Nephron progenitor cell (in vitro differentiated cells): Measurements from ENCODE around the gene KLHDC2.
A peak's percentile ranks its signal among the peaks of the same experiment; 100 is the strongest.
"Not testable (repeated sequence)": the region's sequence is repeated elsewhere in the genome, so short reads cannot be mapped to it uniquely, and the experiment has no call there.

Source experiments
- DNase-seq: peaks from one replicate; pipeline ENCODE4 v3.0.0; 2021
- H3K27ac Mint-ChIP-seq: 2 replicates; pipeline ENCODE4 v1.8.0; 2021; ENCODE audit warnings: mild to moderate bottlenecking, moderate library complexity, mixed read lengths
- H3K27me3 Mint-ChIP-seq: 2 replicates; pipeline ENCODE4 v1.8.0; 2021; ENCODE audit warnings: mild to moderate bottlenecking, low read depth, mixed read lengths; ENCODE audit not compliant: poor library complexity
- H3K36me3 Mint-ChIP-seq: 2 replicates; pipeline ENCODE4 v1.8.0; 2021; ENCODE audit warnings: low read depth, mixed read lengths
- H3K4me1 Mint-ChIP-seq: 2 replicates; pipeline ENCODE4 v1.8.0; 2021; ENCODE audit warnings: mixed read lengths
- H3K4me3 Mint-ChIP-seq: 2 replicates; pipeline ENCODE4 v1.8.0; 2021; ENCODE audit warnings: mild to moderate bottlenecking, moderate library complexity, mixed read lengths
- H3K9me3 Mint-ChIP-seq: 2 replicates; pipeline ENCODE4 v1.8.0; 2021; ENCODE audit warnings: mild to moderate bottlenecking, moderate library complexity, mixed read lengths
- CTCF ChIP-seq: fragments of 200-600 bp; sonication (generic); IDR thresholded peaks from 2 replicates; pipeline ENCODE4 v1.5.0; 2021; ENCODE audit warnings: antibody characterized with exemption

The KLHDC2 gene

DNA sequence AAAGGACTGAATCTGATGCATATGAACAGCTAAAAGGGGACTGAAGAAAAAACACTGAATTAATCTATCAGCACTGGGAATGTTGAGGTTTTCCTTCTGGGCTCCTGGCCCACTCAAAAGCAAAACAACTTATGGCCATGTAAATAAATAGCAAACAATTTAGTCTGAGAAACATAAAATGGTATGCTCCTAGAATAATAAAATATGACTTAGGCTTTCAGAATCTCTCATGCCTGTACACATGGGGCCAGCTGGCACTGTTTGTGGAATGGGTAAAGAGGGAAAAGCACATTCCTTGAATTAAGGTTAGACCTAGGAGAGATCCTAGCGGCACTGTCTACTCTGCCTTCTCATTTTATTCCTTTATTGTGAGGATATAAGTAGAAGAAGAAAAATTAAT lies 6.2 kb downstream of the KLHDC2 start:
- peaks cover 51% of the 10 kb centered on the region for H3K36me3 Mint-ChIP-seq
- TF ChIP-seq CTCF, result no peak
- H3K9me3 Mint-ChIP-seq, result no peaks in the 10 kb centered on the region
- DNase-seq, result no peak
- H3K27me3 Mint-ChIP-seq, result no peaks in the 10 kb centered on the region
- no peak overlapping the region for H3K27ac Mint-ChIP-seq
- H3K4me1 Mint-ChIP-seq, result peaks cover 31% of the 10 kb centered on the region
- H3K4me3 Mint-ChIP-seq, result no peak overlapping the region

DNA sequence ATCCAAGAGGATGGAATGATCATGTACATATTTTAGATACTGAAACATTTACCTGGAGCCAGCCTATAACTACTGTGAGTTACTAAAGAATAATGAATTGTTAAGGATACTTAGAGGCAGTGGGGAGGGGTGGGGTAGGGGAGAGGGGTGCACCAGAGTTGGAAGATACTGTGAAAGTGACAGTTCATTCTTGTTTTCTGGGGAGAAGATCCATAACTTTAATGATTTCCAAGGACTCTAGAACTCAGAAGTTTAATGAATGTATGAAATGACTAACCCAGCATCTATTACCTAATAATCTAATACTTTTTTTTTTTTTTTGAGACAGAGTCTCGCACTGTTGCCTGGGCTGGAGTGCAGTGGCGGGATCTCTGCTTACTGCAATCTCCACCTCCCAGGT lies 10.5 kb downstream of the KLHDC2 start:
- Mint-ChIP-seq H3K27me3 (no peaks in the 10 kb centered on the region), H3K27ac (no peak overlapping the region), H3K4me1 (peaks cover 5% of the 10 kb centered on the region), H3K36me3 (peaks cover 65% of the 10 kb centered on the region), H3K9me3 (no peaks in the 10 kb centered on the region), H3K4me3 (no peak overlapping the region)
- DNase-seq, result no peak
- TF ChIP-seq CTCF, result no peak

DNA sequence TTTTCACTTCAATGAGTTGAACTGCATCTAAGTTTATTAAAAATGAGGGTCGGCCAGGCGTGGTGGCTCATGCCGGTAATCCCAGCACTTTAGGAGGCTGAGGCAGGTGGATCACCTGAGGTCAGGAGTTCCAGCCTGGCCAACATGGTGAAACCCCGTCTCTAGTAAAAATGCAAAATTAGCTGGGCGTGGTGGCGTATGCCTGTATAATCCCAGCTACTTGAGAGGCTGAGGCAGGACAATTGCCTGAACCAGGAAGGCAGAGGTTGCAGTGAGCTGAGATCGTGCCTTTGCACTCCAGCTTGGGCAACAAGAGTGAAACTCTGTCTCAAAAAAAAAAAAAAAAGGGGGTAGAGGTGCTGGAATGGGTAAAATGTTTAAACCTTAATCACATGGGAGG lies 13.1 kb downstream of the KLHDC2 start:
- Mint-ChIP-seq H3K36me3 (peaks cover 63% of the 10 kb centered on the region), H3K27ac (peak overlapping the region; percentile 50)
- not testable (repeated sequence) for DNase-seq, H3K9me3 Mint-ChIP-seq, H3K4me1 Mint-ChIP-seq, H3K4me3 Mint-ChIP-seq, H3K27me3 Mint-ChIP-seq

DNA sequence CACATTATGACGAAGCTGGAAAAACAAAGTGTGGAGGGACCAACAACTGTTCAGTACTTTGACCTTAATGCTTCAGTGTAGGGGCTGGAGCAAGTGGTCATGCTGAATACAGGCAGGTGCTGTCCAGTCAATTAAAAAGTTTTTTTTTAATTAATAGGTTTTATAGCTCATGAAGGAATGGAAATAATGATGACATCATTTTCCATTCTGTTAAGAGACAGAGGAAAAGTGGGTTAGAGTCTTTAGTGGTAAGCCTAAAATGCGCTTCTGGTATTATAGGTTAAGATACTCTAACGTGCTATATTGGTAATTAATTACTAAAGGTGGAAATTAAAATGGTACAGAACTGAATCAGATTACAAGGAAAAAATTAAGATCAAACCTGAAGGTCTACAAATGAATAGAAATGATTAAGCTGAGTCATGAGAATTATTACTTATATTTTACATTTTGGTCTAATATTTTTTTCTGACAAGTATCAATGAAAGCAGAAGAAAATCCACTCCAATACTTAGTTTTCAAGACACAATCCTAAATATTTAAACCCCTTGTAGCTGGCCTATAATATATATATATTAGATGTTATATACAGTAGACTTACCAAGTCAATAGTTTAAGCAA lies 15.6 kb downstream of the KLHDC2 start:
- H3K36me3 Mint-ChIP-seq, result peaks cover 73% of the 10 kb centered on the region

GRCh38 chr14:49786315-49786714 lies 18.4 kb downstream of the KLHDC2 start:
- H3K27me3 Mint-ChIP-seq, result no peaks in the 10 kb centered on the region
- no peak overlapping the region for H3K4me3 Mint-ChIP-seq
- no peaks in the 10 kb centered on the region for H3K4me1 Mint-ChIP-seq
- no peak for DNase-seq
- TF ChIP-seq CTCF, result no peak
- peaks cover 77% of the 10 kb centered on the region for H3K36me3 Mint-ChIP-seq
- no peak overlapping the region for H3K27ac Mint-ChIP-seq
- H3K9me3 Mint-ChIP-seq, result no peaks in the 10 kb centered on the region

More for the DNA sequence above, 15.6 kb downstream of the KLHDC2 start:
- Mint-ChIP-seq H3K4me3 (no peak overlapping the region), H3K27ac (no peak overlapping the region), H3K9me3 (no peaks in the 10 kb centered on the region), H3K27me3 (no peaks in the 10 kb centered on the region), H3K4me1 (no peaks in the 10 kb centered on the region)
- TF ChIP-seq CTCF, result no peak
- DNase-seq, result no peak

DNA sequence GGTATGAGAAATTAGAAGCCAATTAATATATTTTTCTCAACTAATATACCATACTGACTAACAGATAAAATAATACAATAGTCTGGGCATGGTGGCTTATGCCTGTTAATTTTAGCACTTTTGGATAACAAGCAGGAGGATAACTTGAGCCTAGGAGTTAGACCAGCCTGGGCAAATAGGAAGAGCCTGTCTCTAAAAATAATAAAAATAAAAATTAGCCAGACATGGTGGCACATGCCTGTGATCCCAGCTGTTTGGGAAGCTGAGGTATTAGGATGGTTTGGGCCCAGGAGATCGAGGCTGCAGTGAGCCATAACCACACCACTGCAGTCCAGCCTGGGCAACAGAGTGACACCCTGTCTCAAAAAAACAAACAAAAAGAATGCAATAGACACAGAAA lies 24.7 kb downstream of the KLHDC2 start:
- Mint-ChIP-seq H3K4me3 (no peak overlapping the region), H3K9me3 (no peaks in the 10 kb centered on the region), H3K27me3 (no peaks in the 10 kb centered on the region), H3K36me3 (peaks cover 71% of the 10 kb centered on the region), H3K4me1 (no peaks in the 10 kb centered on the region), H3K27ac (peak overlapping the region; percentile 11)
- no peak for TF ChIP-seq CTCF
- no peak for DNase-seq
